OCI-LY7 (cell line): ENCODE data around the gene TSPAN17.

Source experiments
- CTCF ChIP-seq: fragments of 200-600 bp; sonication (generic); conservative IDR thresholded peaks from 2 replicates; pipeline ENCODE4 v1.5.1; 2014; ENCODE audit warnings: mild to moderate bottlenecking, antibody characterized with exemption, low read length, moderate library complexity, mixed read lengths
- EZH2phosphoT487 ChIP-seq: fragments of 200-600 bp; sonication (generic); IDR thresholded peaks from 2 replicates; pipeline ENCODE4 v1.6.1; 2018; ENCODE audit warnings: low read depth, borderline replicate concordance, mild to moderate bottlenecking, mixed run types, antibody characterized with exemption, low read length, moderate library complexity, mixed read lengths

- TF ChIP-seq CTCF (no peak), EZH2phosphoT487 (no peak)
Measured at GRCh38 chr5:176691524-176691923, 44.2 kb downstream of the TSPAN17 start.
